ENCODE results near the gene ACADSB.

- TF ChIP-seq TAF1 (IDR thresholded peaks at IDR 0.05; ENCODE audit: low read depth) (no peak), CTCF (IDR thresholded peaks at IDR 0.05; ENCODE audit: poor library complexity, severe bottlenecking) (no peak), POLR2AphosphoS5 (IDR thresholded peaks at IDR 0.05) (no peak), EZH2 (IDR thresholded peaks at IDR 0.05; ENCODE audit: borderline replicate concordance, insufficient read depth, low read length, poor library complexity, severe bottlenecking) (no peak), MXI1 (conservative IDR thresholded peaks at IDR 0.05; ENCODE audit: poor library complexity, severe bottlenecking) (no peak), REST (IDR thresholded peaks at IDR 0.05; ENCODE audit: borderline replicate concordance) (no peak), RAD21 (conservative IDR thresholded peaks at IDR 0.05) (no peak)
Observed at GRCh38 chr10:123083811-123084210, 75.0 kb downstream of the ACADSB start.
